Stimulated activated CD8-positive, alpha-beta memory T cell treated with anti-CD3 and anti-CD28 coated beads, Interleukin-7, amount 100 ng/mL, for 1 hour (primary cell): ENCODE results near the gene FGF13.

Experiments
- DNase-seq, 2 donors: peaks; one replicate each; pipeline ENCODE4 v3.0.0-alpha.2; 2020; ENCODE audit warnings: low read depth in 2 of 2

FGF13 gene

GRCh38 chrX:138711399-138712347 is at the start of gene FGF13:
FGF13 (minus strand) TSS chrX:138711717; CDS start chrX:138711003, 714 bp downstream.
- no peak for DNase-seq

- no peak for DNase-seq
These were observed 47.9 kb upstream of the FGF13 start for GRCh38 chrX:138759217-138759943.

- DNase-seq: no peak
These were observed 44.7 kb upstream of the FGF13 start for GRCh38 chrX:138756234-138756633.

- no peak for DNase-seq
These were observed 43.3 kb upstream of the FGF13 start for GRCh38 chrX:138754861-138755260.

GRCh38 chrX:138748480-138748879 is 37.0 kb upstream of the FGF13 start:
- DNase-seq: no peak

GRCh38 chrX:138745196-138745595 is 33.7 kb upstream of the FGF13 start:
- DNase-seq: no peak

- DNase-seq: no peak
These were observed 30.7 kb upstream of the FGF13 start for GRCh38 chrX:138742217-138742616.

GRCh38 chrX:138740341-138740740 is 28.8 kb upstream of the FGF13 start:
- no peak for DNase-seq

- DNase-seq: no peak
These were observed 11.8 kb upstream of the FGF13 start for GRCh38 chrX:138723301-138723700.

- no peak for DNase-seq
These were observed 7.9 kb upstream of the FGF13 start for GRCh38 chrX:138719396-138719795.

GRCh38 chrX:138718941-138719340 is 7.4 kb upstream of the FGF13 start:
- DNase-seq: no peak

- no peak for DNase-seq
These were observed 613 bp downstream of the FGF13 start for GRCh38 chrX:138710866-138711341.

- no peak for DNase-seq
These were observed 1.4 kb downstream of the FGF13 start for GRCh38 chrX:138709886-138710791.

- no peak for DNase-seq
These were observed 3.2 kb downstream of the FGF13 start for GRCh38 chrX:138708268-138708667.

- DNase-seq: no peak
These were observed 6.9 kb downstream of the FGF13 start for GRCh38 chrX:138704596-138704995.

GRCh38 chrX:138704101-138704500 is 7.4 kb downstream of the FGF13 start:
- DNase-seq: no peak

GRCh38 chrX:138692591-138692990 is 18.9 kb downstream of the FGF13 start:
- no peak for DNase-seq

- DNase-seq: no peak
These were observed 20.3 kb downstream of the FGF13 start for GRCh38 chrX:138691186-138691585.

GRCh38 chrX:138690591-138690990 is 20.9 kb downstream of the FGF13 start:
- no peak for DNase-seq

GRCh38 chrX:138683600-138683999 is 27.9 kb downstream of the FGF13 start:
- DNase-seq: no peak

GRCh38 chrX:138669693-138670092 is 41.8 kb downstream of the FGF13 start:
- no peak for DNase-seq

- no peak for DNase-seq
These were observed 47.1 kb downstream of the FGF13 start for GRCh38 chrX:138664466-138664865.
